ENCODE measurements around the gene DISP2.

Gene DISP2

DNA sequence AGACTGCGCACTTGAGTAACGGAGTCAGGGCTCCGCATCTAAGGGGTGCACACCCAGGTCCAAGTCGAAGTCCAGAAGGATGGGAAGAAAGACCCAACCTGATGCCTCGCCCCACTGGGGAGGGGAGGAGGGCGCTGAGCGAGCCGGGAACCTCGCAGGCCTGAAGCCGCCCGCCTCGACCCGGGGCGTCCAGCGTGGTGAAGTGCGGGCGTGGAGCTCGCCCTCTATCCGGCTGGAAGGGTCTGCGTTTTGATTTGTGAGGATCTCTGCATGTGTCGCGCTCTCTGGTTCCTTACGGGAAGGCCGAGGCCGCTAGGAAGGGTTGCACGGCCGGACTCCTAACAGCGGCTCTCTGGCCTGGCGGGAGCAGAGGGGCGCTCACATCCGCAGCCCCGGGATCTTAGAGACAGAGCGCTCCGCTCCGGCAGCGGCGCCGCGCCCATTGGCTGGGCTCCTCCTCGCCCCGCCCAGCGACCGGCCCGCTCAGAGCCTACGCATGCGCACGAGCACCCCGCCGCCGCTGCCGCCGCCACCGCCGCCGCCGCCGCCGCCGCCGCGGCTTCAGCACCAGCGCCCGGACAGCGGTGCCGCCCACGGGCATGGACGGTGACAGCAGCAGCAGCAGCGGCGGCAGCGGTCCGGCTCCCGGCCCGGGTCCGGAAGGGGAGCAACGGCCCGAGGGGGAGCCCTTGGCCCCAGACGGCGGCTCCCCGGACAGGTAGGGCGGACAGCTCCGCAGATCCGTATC is at the start of gene DISP2:
DISP2 (plus strand) TSS at position 497 of the 748 bp plus-strand sequence; CDS start at position 600, 103 bp downstream.
- peak; percentile 89 for DNase-seq
- Histone ChIP-seq H3K4me3 (ENCODE audit: low read depth, low read length) (peak within 1 kb of the TSS; percentile 59), H3K9me3 (ENCODE audit: severe bottlenecking) (no peaks in the 10 kb centered on the region), H3K27me3 (ENCODE audit: insufficient read depth, low read depth, severe bottlenecking) (no peaks in the 10 kb centered on the region), H3K36me3 (no peaks in the 10 kb centered on the region), H3K27ac (peak within 1 kb of the TSS; percentile 86)
- no peak for TF ChIP-seq CTCF (IDR thresholded peaks at IDR 0.05; ENCODE audit: low read depth, low read length)

DNA sequence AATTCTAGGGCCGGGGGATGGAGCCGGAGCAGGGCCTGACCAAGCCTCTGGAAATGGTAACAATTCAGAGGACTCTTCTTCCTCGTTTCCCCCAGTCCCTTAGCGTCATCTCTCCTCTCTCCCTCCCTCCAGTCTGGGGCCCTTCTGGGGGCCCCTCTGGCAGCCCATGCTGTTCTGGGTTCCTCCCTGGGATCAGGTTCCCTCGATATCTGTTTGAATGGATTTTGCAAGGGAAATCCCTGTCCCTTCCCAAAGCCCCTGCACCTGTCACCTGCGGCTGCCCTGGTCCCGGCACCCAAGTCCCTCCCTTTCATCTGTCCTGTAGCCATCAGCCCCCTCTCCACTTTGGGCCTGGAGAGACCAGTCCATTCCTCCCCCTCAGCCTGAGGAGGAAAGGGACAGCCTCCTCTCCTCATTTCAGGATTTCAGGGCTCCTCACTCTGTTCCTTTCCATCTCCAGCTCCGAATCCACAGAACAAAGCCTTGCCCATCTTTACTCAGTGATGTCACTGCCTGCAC is 48.6 kb upstream of the DISP2 start:
- no peak for TF ChIP-seq CTCF (IDR thresholded peaks at IDR 0.05; ENCODE audit: low read depth, low read length)
- Histone ChIP-seq H3K4me3 (ENCODE audit: low read depth, low read length) (no peak overlapping the region), H3K36me3 (no peaks in the 10 kb centered on the region), H3K27me3 (ENCODE audit: insufficient read depth, low read depth, severe bottlenecking) (no peaks in the 10 kb centered on the region), H3K27ac (peak overlapping the region; percentile 90), H3K9me3 (ENCODE audit: severe bottlenecking) (no peaks in the 10 kb centered on the region)
- no peak for DNase-seq

DNA sequence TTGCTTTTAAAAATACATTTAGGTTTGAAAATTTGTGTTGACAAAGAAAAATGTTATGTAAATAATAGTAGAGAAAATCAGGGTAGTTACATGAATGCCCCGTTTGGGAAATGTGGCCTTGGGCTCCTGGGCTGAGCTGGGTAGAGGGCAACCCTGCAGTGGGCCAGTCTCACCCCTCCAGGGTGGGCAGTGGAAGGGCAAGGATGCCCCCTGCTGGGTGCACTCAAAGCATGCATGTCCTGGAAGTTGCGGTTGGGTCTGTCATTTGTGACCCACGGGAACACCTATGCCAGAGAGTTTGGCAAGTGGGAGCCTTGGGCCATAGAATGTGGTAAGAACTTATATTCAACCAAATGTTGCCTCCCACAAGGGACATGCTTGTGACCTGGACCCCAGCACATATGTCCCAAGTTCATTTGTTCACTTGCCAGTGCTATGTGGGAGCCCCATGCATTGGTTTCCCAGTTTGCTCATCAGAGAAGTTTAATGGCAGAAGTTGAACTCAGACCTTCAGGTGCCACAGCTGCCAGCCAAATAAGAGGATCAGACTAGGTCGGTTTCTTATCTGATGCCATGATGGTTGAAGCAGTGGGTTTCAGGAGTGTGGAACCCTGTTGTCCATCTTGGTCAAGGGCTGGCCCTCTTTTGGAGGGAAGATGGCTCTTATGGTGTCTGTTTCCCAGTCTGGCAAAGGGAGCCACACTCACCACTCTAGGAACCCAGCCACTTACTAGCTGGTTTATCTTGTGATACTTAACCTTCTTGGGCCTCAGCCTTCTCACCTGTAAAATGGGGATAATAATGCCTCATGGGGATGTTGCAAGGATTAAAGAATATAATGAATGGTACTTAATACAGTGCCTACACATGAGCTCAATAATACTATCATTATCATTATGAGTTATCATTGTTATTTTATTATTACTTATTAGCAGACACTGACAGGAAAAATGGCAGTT is 47.7 kb upstream of the DISP2 start:
- no peaks in the 10 kb centered on the region for H3K27me3 ChIP-seq (ENCODE audit: insufficient read depth, low read depth, severe bottlenecking)
- H3K9me3 ChIP-seq (ENCODE audit: severe bottlenecking), result no peaks in the 10 kb centered on the region
- no peak overlapping the region; the same call in 1 of the 2 replicates for H3K27ac ChIP-seq
- peak; percentile 95 for TF ChIP-seq CTCF (IDR thresholded peaks at IDR 0.05; ENCODE audit: low read depth, low read length)
- no peaks in the 10 kb centered on the region for H3K36me3 ChIP-seq
- no peak overlapping the region for H3K4me3 ChIP-seq (ENCODE audit: low read depth, low read length)
- peak; percentile 80 for DNase-seq

DNA sequence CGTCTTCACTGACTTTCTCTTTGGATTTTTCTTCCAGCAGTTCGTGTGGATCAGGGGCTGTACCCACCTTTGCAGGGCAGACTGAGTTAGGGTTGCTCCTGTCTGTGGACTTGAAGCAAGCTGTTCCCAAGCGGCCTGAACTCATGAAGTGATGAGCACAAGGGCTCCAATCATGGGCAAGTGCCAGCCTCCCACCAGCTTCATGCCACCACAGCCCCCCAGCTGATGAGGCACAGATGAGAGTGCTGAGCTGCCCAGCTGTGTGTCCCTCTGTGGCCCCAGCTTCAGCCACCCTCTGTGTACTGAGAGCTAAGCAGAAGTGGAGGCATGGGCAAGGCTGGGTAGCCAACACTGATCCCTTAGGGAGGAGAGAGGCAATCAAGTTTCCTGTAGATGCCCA is 47.0 kb upstream of the DISP2 start:
- no peak for TF ChIP-seq CTCF (IDR thresholded peaks at IDR 0.05; ENCODE audit: low read depth, low read length)
- H3K9me3 ChIP-seq (ENCODE audit: severe bottlenecking), result no peaks in the 10 kb centered on the region
- no peak overlapping the region for H3K4me3 ChIP-seq (ENCODE audit: low read depth, low read length)
- no peak overlapping the region for H3K27ac ChIP-seq
- no peaks in the 10 kb centered on the region for H3K27me3 ChIP-seq (ENCODE audit: insufficient read depth, low read depth, severe bottlenecking)
- H3K36me3 ChIP-seq, result no peaks in the 10 kb centered on the region
- DNase-seq, result no peak

DNA sequence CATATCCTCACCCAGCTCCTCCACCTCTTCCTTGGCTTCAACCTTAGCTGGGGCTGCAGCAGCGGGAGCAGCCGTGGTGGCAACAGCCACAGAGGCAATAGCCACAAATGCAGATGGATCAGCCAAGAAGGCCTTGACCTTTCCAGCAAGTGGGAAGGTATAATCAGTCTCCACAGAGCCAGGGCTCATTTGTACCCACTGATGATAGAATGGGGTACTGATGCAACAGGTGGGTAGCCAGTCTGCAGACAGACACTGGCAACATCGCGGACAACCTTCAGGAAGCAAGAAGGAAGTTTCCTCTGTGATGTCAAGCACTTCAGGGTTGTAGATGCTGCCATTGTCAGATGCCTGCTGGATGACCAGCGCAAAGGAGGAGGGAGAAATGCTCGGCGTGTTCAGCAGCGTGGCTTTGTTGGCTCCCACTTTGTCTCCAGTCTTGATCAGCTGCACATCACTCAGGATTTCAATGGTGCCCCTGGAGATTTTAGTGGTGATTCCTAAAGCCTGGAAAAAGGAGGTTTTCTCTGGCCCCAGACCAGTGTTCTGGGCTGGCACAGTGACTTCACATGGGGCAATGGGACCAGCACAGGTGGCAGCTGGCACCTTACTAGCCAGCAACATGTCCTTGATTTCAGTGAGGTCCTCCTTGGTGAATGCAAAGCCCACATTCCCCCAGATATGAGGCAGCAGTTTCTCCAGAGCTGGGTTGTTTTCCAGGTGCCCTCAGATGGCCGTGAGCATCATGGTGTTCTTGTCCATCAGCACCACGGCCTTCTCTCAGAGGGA is 45.5 kb upstream of the DISP2 start:
- Histone ChIP-seq H3K36me3 (no peaks in the 10 kb centered on the region), H3K27ac (no peak overlapping the region), H3K27me3 (ENCODE audit: insufficient read depth, low read depth, severe bottlenecking) (no peaks in the 10 kb centered on the region), H3K9me3 (ENCODE audit: severe bottlenecking) (no peaks in the 10 kb centered on the region), H3K4me3 (ENCODE audit: low read depth, low read length) (no peak overlapping the region)
- no peak for DNase-seq
- no peak for TF ChIP-seq CTCF (IDR thresholded peaks at IDR 0.05; ENCODE audit: low read depth, low read length)
